ENCODE measurements around the gene PHTF1. TPM values are rescaled to one million over a fixed set of nuclear protein-coding genes. Genes with fewer than 3 reads are reported as not detected.

The PHTF1 gene
- total and polyA plus RNA-seq, 10 of the 15 experiments (the other 5 are each of a cell fraction or from before 2014, with no cell fraction given) = 7.8 to 37.6 (median 24.1) TPM

GRCh38 chr1:113759333-113760101 is at the start of gene PHTF1 (continued):
- TF ChIP-seq ATF2 (IDR thresholded peaks at IDR 0.05; ENCODE audit: low read length) (peak; percentile 24; the same call in 1 of the 2 replicates), SMAD5 (IDR thresholded peaks at IDR 0.05; ENCODE audit: low read depth) (peak; percentile 30; the same call in 1 of the 2 replicates), ZZZ3 (IDR thresholded peaks at IDR 0.05; ENCODE audit: control insufficient read depth, insufficient read length, low read depth) (no peak), FOXK2 (IDR thresholded peaks at IDR 0.05) (no peak), TCF7 (IDR thresholded peaks at IDR 0.05; ENCODE audit: borderline replicate concordance) (no peak), HDAC6 (IDR thresholded peaks at IDR 0.05; ENCODE audit: unreplicated experiment) (no peak), MEF2B (IDR thresholded peaks at IDR 0.05; ENCODE audit: partially characterized antibody, poor library complexity, severe bottlenecking) (no peak), ZNF687 (IDR thresholded peaks at IDR 0.05) (no peak; the same call in none of the 2 replicates), ZNF592 (IDR thresholded peaks at IDR 0.05) (no peak), HDGF (IDR thresholded peaks at IDR 0.05) (0 out of 2 replicates have a peak, but pooled peaks have one; percentile 73), SREBF2 (IDR thresholded peaks at IDR 0.05; ENCODE audit: low read length) (no peak), KAT2A (conservative IDR thresholded peaks at IDR 0.05; ENCODE audit: control insufficient read depth, low read depth, low read length) (no peak), POU2F2 (IDR thresholded peaks at IDR 0.05; ENCODE audit: borderline replicate concordance, low read depth, low read length) (0 out of 3 replicates have a peak, but pooled peaks have one; percentile 24), CHD4 (IDR thresholded peaks at IDR 0.05) (no peak), PBX3 (IDR thresholded peaks at IDR 0.05; ENCODE audit: insufficient replicate concordance, low read depth, low read length) (no peak), IRF5 (IDR thresholded peaks at IDR 0.05; ENCODE audit: borderline replicate concordance) (no peak), SPI1 (IDR thresholded peaks at IDR 0.05; ENCODE audit: borderline replicate concordance, insufficient read depth, low read depth, low read length) (peak; percentile 76; the same call in 1 of the 2 replicates)
